ENCODE measurements around the gene MUCL1. TPM values are rescaled to one million over a fixed set of nuclear protein-coding genes. Genes with fewer than 3 reads are reported as not detected.

Gene MUCL1
- total RNA-seq, 1 donor from 2014 or later: not detected

- Histone ChIP-seq H3K4me3 (no peak overlapping the region), H3K4me1 (no peaks in the 10 kb centered on the region), H3K27ac (replicated peaks) (no peak overlapping the region), H3K27me3 (ENCODE audit: low read depth) (no peaks in the 10 kb centered on the region), H3K9me3 (replicated peaks) (no peaks in the 10 kb centered on the region), H3K36me3 (no peaks in the 10 kb centered on the region)
- intact Hi-C loops (cut with micrococcal nuclease): no loop called here
- TF ChIP-seq CTCF (IDR thresholded peaks at IDR 0.05; ENCODE audit: borderline replicate concordance): no peak
- no peak for DNase-seq
Observed at GRCh38 chr12:54831631-54832030, 22.7 kb upstream of the MUCL1 start.

- Histone ChIP-seq H3K27me3 (ENCODE audit: low read depth) (no peaks in the 10 kb centered on the region), H3K9me3 (replicated peaks) (peaks cover 27% of the 10 kb centered on the region), H3K4me3 (no peak overlapping the region), H3K27ac (replicated peaks) (no peak overlapping the region), H3K4me1 (no peaks in the 10 kb centered on the region), H3K36me3 (no peaks in the 10 kb centered on the region)
- no peak for TF ChIP-seq CTCF (IDR thresholded peaks at IDR 0.05; ENCODE audit: borderline replicate concordance)
- intact Hi-C loops (cut with micrococcal nuclease): no loop called here
- no peak for DNase-seq
Observed at GRCh38 chr12:54840244-54840865, 14.0 kb upstream of the MUCL1 start.

GRCh38 chr12:54857406-54857805 lies 3.1 kb downstream of the MUCL1 start:
- intact Hi-C loops (cut with micrococcal nuclease): no loop called here
- H3K27me3 ChIP-seq (ENCODE audit: low read depth): peaks cover 13% of the 10 kb centered on the region
- no peaks in the 10 kb centered on the region for H3K9me3 ChIP-seq (replicated peaks)
- no peak for DNase-seq
- H3K4me3 ChIP-seq: no peak overlapping the region
- H3K4me1 ChIP-seq: no peaks in the 10 kb centered on the region
- TF ChIP-seq CTCF (IDR thresholded peaks at IDR 0.05; ENCODE audit: borderline replicate concordance): no peak
- no peak overlapping the region for H3K27ac ChIP-seq (replicated peaks)
- H3K36me3 ChIP-seq: no peaks in the 10 kb centered on the region

GRCh38 chr12:54858562-54858961 lies 4.2 kb downstream of the MUCL1 start:
- Histone ChIP-seq H3K4me1 (no peaks in the 10 kb centered on the region), H3K4me3 (no peak overlapping the region), H3K36me3 (no peaks in the 10 kb centered on the region), H3K9me3 (replicated peaks) (no peaks in the 10 kb centered on the region), H3K27me3 (ENCODE audit: low read depth) (peaks cover 13% of the 10 kb centered on the region), H3K27ac (replicated peaks) (no peak overlapping the region)
- no peak for DNase-seq
- TF ChIP-seq CTCF (IDR thresholded peaks at IDR 0.05; ENCODE audit: borderline replicate concordance): no peak
- intact Hi-C loops (cut with micrococcal nuclease): no loop called here

- Histone ChIP-seq H3K4me3 (no peak overlapping the region), H3K27me3 (ENCODE audit: low read depth) (peaks cover 8% of the 10 kb centered on the region), H3K9me3 (replicated peaks) (no peaks in the 10 kb centered on the region), H3K36me3 (no peaks in the 10 kb centered on the region), H3K4me1 (no peaks in the 10 kb centered on the region), H3K27ac (replicated peaks) (no peak overlapping the region)
- no peak for TF ChIP-seq CTCF (IDR thresholded peaks at IDR 0.05; ENCODE audit: borderline replicate concordance)
- no peak for DNase-seq
- intact Hi-C loops (cut with micrococcal nuclease): no loop called here
Observed at GRCh38 chr12:54859502-54859901, 5.2 kb downstream of the MUCL1 start.

Measured in left ventricle myocardium inferior (tissue), 1 donor.